ENCODE data around the gene ABRAXAS1. TPM values are rescaled to one million over a fixed set of nuclear protein-coding genes. Genes with fewer than 3 reads are reported as not detected.
"Not testable (repeated sequence)": the region's sequence is repeated elsewhere in the genome, so short reads cannot be mapped to it uniquely, and the experiment has no call there.

ABRAXAS1 gene
- total and polyA plus RNA-seq, 4 donors, result 10.6 to 21.0 (median 12.7) TPM

DNA sequence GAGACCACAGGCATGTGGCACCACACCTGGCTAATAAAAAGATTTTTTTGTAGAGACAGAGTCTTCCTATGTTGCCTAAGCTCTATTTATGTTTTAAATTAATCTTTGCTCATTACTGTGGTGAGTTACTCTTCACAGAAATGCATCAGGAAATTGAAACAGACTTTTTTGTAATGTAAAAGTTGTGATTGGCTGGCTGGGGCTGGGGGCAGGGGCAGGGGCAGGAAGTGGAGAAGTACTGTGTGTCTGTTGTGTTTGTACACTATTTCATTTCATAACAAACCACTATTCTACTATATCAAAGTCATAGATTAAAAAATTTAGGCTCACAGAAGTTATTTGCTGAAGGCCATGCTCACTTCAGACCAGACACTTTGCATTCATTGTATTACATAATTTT lies 19.1 kb upstream of the ABRAXAS1 start:
- intact Hi-C loops (cut with DNase I), result no loop called here
- no peak for DNase-seq
- no peak overlapping the region for H3K27ac ChIP-seq (ENCODE audit: low read depth in 1 of 2, low read length in 2 of 2)
- H3K4me1 ChIP-seq (ENCODE audit: control insufficient read depth in 1 of 2, insufficient read depth in 2 of 2, low read length in 2 of 2), result no peaks in the 10 kb centered on the region
- peaks cover 0 to 2% of the 10 kb centered on the region in 2 donors for H3K27me3 ChIP-seq (ENCODE audit: control insufficient read depth in 1 of 2, insufficient read depth in 2 of 2, low read length in 1 of 2)
- H3K9me3 ChIP-seq (ENCODE audit: control insufficient read depth, low read length), result no peaks in the 10 kb centered on the region
- H3K36me3 ChIP-seq (ENCODE audit: control insufficient read depth in 1 of 2, insufficient read depth in 2 of 2, low read length in 1 of 2), result no peaks in the 10 kb centered on the region
- H3K4me3 ChIP-seq (ENCODE audit: low read length in 2 of 2), result no peak overlapping the region
- no peak for ATAC-seq (ENCODE audit: low FRiP score)

DNA sequence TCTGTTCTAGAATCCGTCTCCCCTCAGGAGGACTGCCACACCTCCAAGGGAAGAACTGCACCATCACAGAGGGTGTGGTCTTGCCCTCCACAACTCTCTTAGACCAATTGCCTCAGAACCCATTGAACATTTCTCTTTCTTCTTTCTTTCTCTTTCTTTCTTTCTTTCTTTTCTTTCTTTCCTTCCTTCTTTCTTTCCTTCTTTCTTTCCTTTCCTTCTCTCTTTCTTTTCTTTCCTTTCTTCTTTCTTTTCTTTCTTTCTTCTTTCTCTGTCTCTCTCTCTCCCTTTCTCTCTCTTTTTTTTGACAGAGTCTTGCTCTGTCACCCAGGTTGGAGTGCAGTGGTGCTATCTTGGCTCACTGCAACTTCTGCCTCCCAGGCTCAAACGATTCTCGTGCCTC lies 16.8 kb upstream of the ABRAXAS1 start:
- not testable (repeated sequence) for ATAC-seq (ENCODE audit: low FRiP score)

DNA sequence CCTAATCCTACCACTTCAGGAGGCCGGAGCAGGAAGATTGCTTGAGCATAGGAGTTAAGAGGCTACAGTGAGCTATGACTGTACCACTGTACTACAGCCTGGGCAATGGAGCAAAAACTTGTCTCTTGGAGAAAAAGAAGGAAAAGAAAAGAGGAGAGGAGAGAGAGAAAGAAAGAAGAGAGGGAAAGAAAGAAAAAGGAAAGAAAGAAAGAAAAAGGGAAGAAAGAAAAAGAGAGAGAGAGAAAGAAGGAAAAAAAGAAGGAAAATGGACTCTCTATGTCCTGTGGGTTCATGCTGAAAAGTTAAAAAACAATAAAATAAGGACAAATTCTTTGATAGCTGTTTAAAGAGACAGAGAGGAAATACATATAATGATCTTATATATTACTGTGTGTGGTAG lies 13.3 kb upstream of the ABRAXAS1 start:
- Histone ChIP-seq H3K27me3 (ENCODE audit: control insufficient read depth in 1 of 2, insufficient read depth in 2 of 2, low read length in 1 of 2) (peaks cover 0 to 2% of the 10 kb centered on the region in 2 donors), H3K27ac (ENCODE audit: low read depth in 1 of 2, low read length in 2 of 2) (no peak overlapping the region), H3K36me3 (ENCODE audit: control insufficient read depth in 1 of 2, insufficient read depth in 2 of 2, low read length in 1 of 2) (no peaks in the 10 kb centered on the region), H3K9me3 (ENCODE audit: control insufficient read depth, low read length) (no peaks in the 10 kb centered on the region), H3K4me1 (ENCODE audit: control insufficient read depth in 1 of 2, insufficient read depth in 2 of 2, low read length in 2 of 2) (no peaks in the 10 kb centered on the region), H3K4me3 (ENCODE audit: low read length in 2 of 2) (no peak overlapping the region)
- intact Hi-C loops (cut with DNase I), result no loop called here
- 89 to 93% methylated on average over 1 of the region's 1 CpG for WGBS, 2 donors
- ATAC-seq (ENCODE audit: low FRiP score) (no peak), DNase-seq (no peak)

More for the DNA sequence above, 16.8 kb upstream of the ABRAXAS1 start:
- H3K9me3 ChIP-seq (ENCODE audit: control insufficient read depth, low read length); intact Hi-C loops (cut with DNase I); H3K4me1 ChIP-seq (ENCODE audit: control insufficient read depth in 1 of 2, insufficient read depth in 2 of 2, low read length in 2 of 2); H3K36me3 ChIP-seq (ENCODE audit: control insufficient read depth in 1 of 2, insufficient read depth in 2 of 2, low read length in 1 of 2); H3K4me3 ChIP-seq (ENCODE audit: low read length in 2 of 2); H3K27ac ChIP-seq (ENCODE audit: low read depth in 1 of 2, low read length in 2 of 2); DNase-seq; H3K27me3 ChIP-seq (ENCODE audit: control insufficient read depth in 1 of 2, insufficient read depth in 2 of 2, low read length in 1 of 2): not testable (repeated sequence)
- WGBS, 2 donors, result 88 to 90% methylated on average over 3 of the region's 3 CpGs

GRCh38 chr4:83496085-83496917 lies 11.4 kb upstream of the ABRAXAS1 start:
- H3K36me3 ChIP-seq (ENCODE audit: control insufficient read depth in 1 of 2, insufficient read depth in 2 of 2, low read length in 1 of 2); H3K9me3 ChIP-seq (ENCODE audit: control insufficient read depth, low read length); ATAC-seq (ENCODE audit: low FRiP score); intact Hi-C loops (cut with DNase I); H3K4me1 ChIP-seq (ENCODE audit: control insufficient read depth in 1 of 2, insufficient read depth in 2 of 2, low read length in 2 of 2); H3K27me3 ChIP-seq (ENCODE audit: control insufficient read depth in 1 of 2, insufficient read depth in 2 of 2, low read length in 1 of 2); H3K4me3 ChIP-seq (ENCODE audit: low read length in 2 of 2); DNase-seq; H3K27ac ChIP-seq (ENCODE audit: low read depth in 1 of 2, low read length in 2 of 2): not testable (repeated sequence)
- WGBS, 2 donors, result 85 to 88% methylated on average over 8 of the region's 8 CpGs

DNA sequence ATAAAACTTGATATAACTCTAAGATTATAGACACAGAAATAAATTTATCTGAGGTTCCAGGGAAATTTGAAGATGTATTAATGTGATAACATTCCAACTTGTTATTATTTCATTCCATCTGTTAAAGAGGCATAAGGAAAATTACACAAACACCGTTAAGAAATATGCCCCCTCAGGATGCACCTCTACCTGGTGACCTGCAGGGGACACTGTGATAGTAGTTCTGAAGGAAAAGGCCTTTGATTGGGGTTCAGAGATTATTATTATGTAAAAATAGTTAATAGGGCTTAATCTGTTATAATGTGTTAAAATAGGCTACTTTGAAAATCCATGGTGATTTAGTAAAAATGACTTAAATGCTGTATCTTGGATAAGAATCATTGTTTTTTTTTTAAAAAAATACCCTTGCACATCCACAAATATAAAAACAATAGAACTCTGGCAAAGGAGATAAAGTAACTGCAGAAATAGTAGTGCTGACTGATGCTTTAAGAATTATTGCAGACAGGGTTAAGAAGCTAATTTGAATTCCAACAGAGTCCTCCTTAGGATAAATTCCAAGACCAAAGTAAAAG lies 6.1 kb upstream of the ABRAXAS1 start:
- H3K36me3 ChIP-seq (ENCODE audit: control insufficient read depth in 1 of 2, insufficient read depth in 2 of 2, low read length in 1 of 2), result no peaks in the 10 kb centered on the region
- DNase-seq (no peak), ATAC-seq (ENCODE audit: low FRiP score) (no peak)
- no peak overlapping the region for H3K27ac ChIP-seq (ENCODE audit: low read depth in 1 of 2, low read length in 2 of 2)
- intact Hi-C loops (cut with DNase I), result no loop called here
- WGBS, 2 donors, result 3 to 9% methylated on average over 1 of the region's 1 CpG
- H3K4me3 ChIP-seq (ENCODE audit: low read length in 2 of 2), result no peak overlapping the region
- no peaks in the 10 kb centered on the region for H3K27me3 ChIP-seq (ENCODE audit: control insufficient read depth in 1 of 2, insufficient read depth in 2 of 2, low read length in 1 of 2)
- no peaks in the 10 kb centered on the region for H3K9me3 ChIP-seq (ENCODE audit: control insufficient read depth, low read length)
- no peaks in the 10 kb centered on the region for H3K4me1 ChIP-seq (ENCODE audit: control insufficient read depth in 1 of 2, insufficient read depth in 2 of 2, low read length in 2 of 2)

GRCh38 chr4:83489711-83490326 lies 4.9 kb upstream of the ABRAXAS1 start:
- H3K27me3 ChIP-seq (ENCODE audit: control insufficient read depth in 1 of 2, insufficient read depth in 2 of 2, low read length in 1 of 2), result no peaks in the 10 kb centered on the region
- WGBS, 2 donors, result 22 to 32% methylated on average over 1 of the region's 1 CpG
- DNase-seq (no peak), ATAC-seq (ENCODE audit: low FRiP score) (no peak)
- H3K4me1 ChIP-seq (ENCODE audit: control insufficient read depth in 1 of 2, insufficient read depth in 2 of 2, low read length in 2 of 2), result peaks cover 0 to 2% of the 10 kb centered on the region in 2 donors
- H3K4me3 ChIP-seq (ENCODE audit: low read length in 2 of 2), result no peak overlapping the region
- no peaks in the 10 kb centered on the region for H3K9me3 ChIP-seq (ENCODE audit: control insufficient read depth, low read length)
- intact Hi-C loops (cut with DNase I), result no loop called here
- H3K27ac ChIP-seq (ENCODE audit: low read depth in 1 of 2, low read length in 2 of 2), result no peak overlapping the region
- no peaks in the 10 kb centered on the region for H3K36me3 ChIP-seq (ENCODE audit: control insufficient read depth in 1 of 2, insufficient read depth in 2 of 2, low read length in 1 of 2)

DNA sequence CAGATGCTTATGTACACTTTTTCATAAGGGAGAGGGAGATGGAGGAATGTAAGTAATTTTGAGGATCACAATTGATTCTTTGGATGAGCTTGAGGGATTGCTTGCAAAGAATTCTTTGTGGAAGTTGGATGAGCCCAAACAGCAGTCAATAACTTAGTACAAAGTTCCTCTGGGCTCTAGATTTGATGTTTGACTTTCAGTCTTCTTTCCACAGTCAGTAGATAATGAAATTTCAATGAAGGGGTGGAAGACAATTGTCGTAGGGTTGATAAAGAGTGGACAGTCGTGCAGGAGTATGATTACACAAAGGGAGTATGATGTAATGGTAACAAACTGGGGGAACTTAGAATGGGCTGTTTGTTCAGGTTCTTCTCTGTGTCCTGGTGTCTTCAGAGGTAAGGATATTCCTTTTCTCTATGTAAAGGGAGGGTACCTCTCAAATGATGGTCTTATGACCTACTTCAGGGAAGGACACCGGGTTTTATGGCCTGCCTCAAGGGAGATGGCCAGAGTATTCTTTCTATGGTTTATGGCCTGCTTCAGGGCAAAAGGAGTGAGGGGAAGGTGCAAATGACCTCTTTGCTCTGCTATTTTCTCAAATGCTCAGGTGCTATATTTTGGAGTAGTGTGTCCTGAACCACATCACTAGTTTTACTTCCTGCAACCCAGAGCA lies 1.7 kb upstream of the ABRAXAS1 start:
- Histone ChIP-seq H3K36me3 (ENCODE audit: control insufficient read depth in 1 of 2, insufficient read depth in 2 of 2, low read length in 1 of 2) (peaks cover 0 to 2% of the 10 kb centered on the region in 2 donors), H3K27ac (ENCODE audit: low read depth in 1 of 2, low read length in 2 of 2) (no peak overlapping the region), H3K4me1 (ENCODE audit: control insufficient read depth in 1 of 2, insufficient read depth in 2 of 2, low read length in 2 of 2) (peaks cover 0 to 2% of the 10 kb centered on the region in 2 donors), H3K4me3 (ENCODE audit: low read length in 2 of 2) (no peak overlapping the region), H3K9me3 (ENCODE audit: control insufficient read depth, low read length) (no peaks in the 10 kb centered on the region), H3K27me3 (ENCODE audit: control insufficient read depth in 1 of 2, insufficient read depth in 2 of 2, low read length in 1 of 2) (no peaks in the 10 kb centered on the region)
- ATAC-seq (ENCODE audit: low FRiP score), result no peak
- no peak for DNase-seq
- WGBS, 2 donors, result 88 to 90% methylated on average over 3 of the region's 3 CpGs
- intact Hi-C loops (cut with DNase I), result loop anchor here in 1 of 2 donors (2.0 kb wide), 1 partner anchor 48 kb away; no protein-coding TSS in a partner anchor

DNA sequence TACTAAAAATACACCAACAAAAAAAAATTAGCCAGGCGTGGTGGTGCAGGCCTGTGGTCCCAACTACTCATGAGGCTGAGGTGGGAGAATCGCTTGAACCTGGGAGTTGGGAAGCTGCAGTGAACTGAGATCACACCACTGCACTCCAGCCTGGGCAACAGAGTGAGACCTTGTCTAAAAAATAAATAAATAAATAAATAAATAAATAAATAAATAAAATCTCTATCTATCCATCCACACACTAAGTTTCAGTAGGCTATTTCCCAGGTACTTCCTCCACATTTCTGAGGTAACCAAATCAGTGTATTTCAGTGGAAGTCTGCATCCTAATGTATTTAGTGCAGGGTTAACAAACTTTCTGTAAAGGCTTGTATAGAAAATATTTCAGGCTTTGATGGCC lies 10.9 kb downstream of the ABRAXAS1 start:
- WGBS, 2 donors, result 97 to 98% methylated on average over 2 of the region's 2 CpGs
- intact Hi-C loops (cut with DNase I), result no loop called here

More for the DNA sequence above, 10.9 kb downstream of the ABRAXAS1 start:
- no peak for DNase-seq
- Histone ChIP-seq H3K4me1 (ENCODE audit: control insufficient read depth in 1 of 2, insufficient read depth in 2 of 2, low read length in 2 of 2) (no peaks in the 10 kb centered on the region), H3K36me3 (ENCODE audit: control insufficient read depth in 1 of 2, insufficient read depth in 2 of 2, low read length in 1 of 2) (peaks cover 0 to 3% of the 10 kb centered on the region in 2 donors), H3K9me3 (ENCODE audit: control insufficient read depth, low read length) (no peaks in the 10 kb centered on the region), H3K4me3 (ENCODE audit: low read length in 2 of 2) (no peak overlapping the region), H3K27me3 (ENCODE audit: control insufficient read depth in 1 of 2, insufficient read depth in 2 of 2, low read length in 1 of 2) (no peaks in the 10 kb centered on the region), H3K27ac (ENCODE audit: low read depth in 1 of 2, low read length in 2 of 2) (no peak overlapping the region)
- no peak for ATAC-seq (ENCODE audit: low FRiP score)
